WTC11 (cell line): ENCODE data around the gene ADAM33. TPM values are rescaled to one million over a fixed set of nuclear protein-coding genes. Genes with fewer than 3 reads are reported as not detected.

ENCODE experiments used
- ATAC-seq: fragments of 200-7000 bp; cut with Tn5 transposase; 2 replicates; pipeline ENCODE4 v1.10.0; 2021; ENCODE audit warnings: mild to moderate bottlenecking, moderate library complexity
- CTCF ChIA-PET: fragments of 300-600 bp; sonication (Branson Sonifier 250); formaldehyde crosslinking; loops from one replicate; lab custom pipeline; 2021; ENCODE audit warnings: antibody characterized with exemption; lab: Charles Lee
- POLR2A ChIA-PET: fragments of 350-600 bp; sonication (Branson Sonifier 250); formaldehyde crosslinking; loops from one replicate; lab custom pipeline; 2021; ENCODE audit warnings: antibody characterized with exemption; lab: Charles Lee
- DNase-seq: peaks from one replicate; pipeline ENCODE4 v3.0.0; 2021; ENCODE audit warnings: low spot score
- H3K27ac Mint-ChIP-seq: 2 replicates; pipeline ENCODE4 v1.8.0; 2021; ENCODE audit warnings: mixed read lengths
- H3K27me3 Mint-ChIP-seq: 2 replicates; pipeline ENCODE4 v1.8.0; 2021; ENCODE audit warnings: low read depth, mild to moderate bottlenecking, moderate library complexity, mixed read lengths
- H3K36me3 Mint-ChIP-seq: 2 replicates; pipeline ENCODE4 v1.8.0; 2021; ENCODE audit warnings: mixed read lengths
- H3K4me1 Mint-ChIP-seq: 2 replicates; pipeline ENCODE4 v1.8.0; 2022; ENCODE audit warnings: mixed read lengths
- H3K4me3 Mint-ChIP-seq: 2 replicates; pipeline ENCODE4 v1.8.0; 2021; ENCODE audit warnings: mild to moderate bottlenecking, moderate library complexity, mixed read lengths
- H3K9me3 Mint-ChIP-seq: 2 replicates; pipeline ENCODE4 v1.8.0; 2021; ENCODE audit warnings: mixed read lengths
- AFF4 ChIP-seq: sonication (generic); formaldehyde crosslinking; IDR thresholded peaks from 2 replicates; pipeline ENCODE4 v1.8.1; 2023; ENCODE audit warnings: mild to moderate bottlenecking, missing genetic modification reagents, borderline replicate concordance
- ATF1 ChIP-seq: sonication (generic); formaldehyde crosslinking; IDR thresholded peaks from 2 replicates; pipeline ENCODE4 v1.8.1; 2023; ENCODE audit warnings: mild to moderate bottlenecking, moderate library complexity, missing genetic modification reagents
- CBFB ChIP-seq: sonication (generic); formaldehyde crosslinking; IDR thresholded peaks from 2 replicates; pipeline ENCODE4 v1.8.1; 2022; ENCODE audit warnings: mild to moderate bottlenecking, low read depth, missing genetic modification reagents
- E2F5 ChIP-seq: sonication (generic); formaldehyde crosslinking; IDR thresholded peaks from 2 replicates; pipeline ENCODE4 v1.8.1; 2022; ENCODE audit warnings: mild to moderate bottlenecking, moderate library complexity, missing genetic modification reagents
- FOXJ3 ChIP-seq: sonication (generic); formaldehyde crosslinking; IDR thresholded peaks from 2 replicates; pipeline ENCODE4 v1.9.0; 2021; ENCODE audit warnings: missing genetic modification reagents, mild to moderate bottlenecking, borderline replicate concordance
- FOXK1 ChIP-seq: sonication (generic); formaldehyde crosslinking; IDR thresholded peaks from 2 replicates; pipeline ENCODE4 v1.8.0; 2022; ENCODE audit warnings: mild to moderate bottlenecking, moderate library complexity, missing genetic modification reagents
- FOXP1 ChIP-seq: sonication (generic); formaldehyde crosslinking; IDR thresholded peaks from 2 replicates; pipeline ENCODE4 v1.8.0; 2022; ENCODE audit warnings: missing genetic modification reagents, mild to moderate bottlenecking, moderate library complexity, borderline replicate concordance
- GABPB1 ChIP-seq: sonication (generic); formaldehyde crosslinking; IDR thresholded peaks from 2 replicates; pipeline ENCODE4 v1.8.1; 2023; ENCODE audit warnings: mild to moderate bottlenecking, missing genetic modification reagents
- JAZF1 ChIP-seq: fragments of 250-450 bp; sonication (Bioruptor Pico); IDR thresholded peaks from 2 replicates; pipeline ENCODE4 v1.9.0; 2021; ENCODE audit warnings: moderate library complexity, mild to moderate bottlenecking, inconsistent platforms
- NFE2L1 ChIP-seq: sonication (generic); formaldehyde crosslinking; IDR thresholded peaks from 2 replicates; pipeline ENCODE4 v1.8.1; 2023; ENCODE audit warnings: missing genetic modification reagents
- NR3C1 ChIP-seq: sonication (generic); formaldehyde crosslinking; conservative IDR thresholded peaks from 2 replicates; pipeline ENCODE4 v1.8.1; 2023; ENCODE audit warnings: low read depth, mild to moderate bottlenecking, missing genetic modification reagents
- RORB ChIP-seq: fragments of 250-450 bp; sonication (Bioruptor Pico); IDR thresholded peaks from 2 replicates; pipeline ENCODE4 v1.9.0; 2021; ENCODE audit warnings: mild to moderate bottlenecking
- SOX15 ChIP-seq: fragments of 250-450 bp; sonication (Bioruptor Pico); IDR thresholded peaks from 2 replicates; pipeline ENCODE4 v1.9.0; 2021; ENCODE audit warnings: mild to moderate bottlenecking
- USF1 ChIP-seq: sonication (generic); formaldehyde crosslinking; IDR thresholded peaks from 2 replicates; pipeline ENCODE4 v1.8.0; 2022; ENCODE audit warnings: mild to moderate bottlenecking, missing genetic modification reagents
- ZBTB43 ChIP-seq: sonication (generic); formaldehyde crosslinking; IDR thresholded peaks from 2 replicates; pipeline ENCODE4 v1.8.1; 2023; ENCODE audit warnings: mild to moderate bottlenecking, missing genetic modification reagents
- ZNF281 ChIP-seq: sonication (generic); formaldehyde crosslinking; IDR thresholded peaks from 2 replicates; pipeline ENCODE4 v1.8.0; 2023; ENCODE audit warnings: mild to moderate bottlenecking, missing genetic modification reagents
- ZNF317 ChIP-seq: sonication (generic); formaldehyde crosslinking; IDR thresholded peaks from 2 replicates; pipeline ENCODE4 v1.8.1; 2023; ENCODE audit warnings: low read depth, mild to moderate bottlenecking, moderate library complexity, missing genetic modification reagents, borderline replicate concordance
- total RNA-seq: library from RNA; stranded (reverse); gene quantifications from 3 replicates; pipeline ENCODE4 v1.2.3, GENCODE V29; 2021
- TF ChIP-seq, protein P1 (sequence below): sonication (generic); formaldehyde crosslinking; IDR thresholded peaks from 2 replicates; pipeline ENCODE4 v1.8.1; 2023; ENCODE audit warnings: mild to moderate bottlenecking, missing genetic modification reagents, moderate library complexity

Gene ADAM33
- total RNA-seq, 1 experiment from 2014 or later, result 5.3 TPM

- TF ChIP-seq ZBTB43 (CRISPR knock-in tag), result no peak
- no peak for TF ChIP-seq SOX15
- TF ChIP-seq USF1 (CRISPR knock-in tag), result no peak
- TF ChIP-seq FOXJ3, result no peak
- TF ChIP-seq AFF4 (CRISPR knock-in tag), result no peak
- TF ChIP-seq GABPB1 (CRISPR knock-in tag), result no peak
- TF ChIP-seq E2F5 (CRISPR knock-in tag), result no peak
- TF ChIP-seq FOXP1 (CRISPR knock-in tag), result no peak
These were observed 8.6 kb upstream of the ADAM33 start (continued) for GRCh38 chr20:3690413-3690812.

GRCh38 chr20:3689978-3690377 lies 8.2 kb upstream of the ADAM33 start:
- ATAC-seq (no peak), DNase-seq (no peak)
- Mint-ChIP-seq H3K9me3 (peaks cover 4% of the 10 kb centered on the region; the same call in 1 of the 2 replicates), H3K27ac (no peak overlapping the region), H3K4me3 (no peak overlapping the region), H3K27me3 (no peaks in the 10 kb centered on the region), H3K4me1 (peaks cover 15% of the 10 kb centered on the region), H3K36me3 (no peaks in the 10 kb centered on the region)
- CTCF ChIA-PET, result interaction anchor here (1.0 to 3.1 kb wide), 2 partner anchors 10 to 21 kb away, joined by 3 to 15 read pairs; no protein-coding TSS in a partner anchor
- POLR2A ChIA-PET, result no interaction called here
- no peak for TF ChIP-seq ATF1
- no peak for TF ChIP-seq JAZF1 (CRISPR knock-in tag)
- TF ChIP-seq ZNF281 (CRISPR knock-in tag), result no peak
- TF ChIP-seq NR3C1 (CRISPR knock-in tag), result no peak
- no peak for TF ChIP-seq AFF4 (CRISPR knock-in tag)
- no peak for TF ChIP-seq ZNF317 (CRISPR knock-in tag)
- no peak for TF ChIP-seq NFE2L1 (CRISPR knock-in tag)
- no peak for TF ChIP-seq RORB
- TF ChIP-seq GABPB1 (CRISPR knock-in tag), result no peak
- TF ChIP-seq FOXK1 (CRISPR knock-in tag), result no peak
- TF ChIP-seq CBFB (CRISPR knock-in tag), result no peak
- TF ChIP-seq, protein P1, sequence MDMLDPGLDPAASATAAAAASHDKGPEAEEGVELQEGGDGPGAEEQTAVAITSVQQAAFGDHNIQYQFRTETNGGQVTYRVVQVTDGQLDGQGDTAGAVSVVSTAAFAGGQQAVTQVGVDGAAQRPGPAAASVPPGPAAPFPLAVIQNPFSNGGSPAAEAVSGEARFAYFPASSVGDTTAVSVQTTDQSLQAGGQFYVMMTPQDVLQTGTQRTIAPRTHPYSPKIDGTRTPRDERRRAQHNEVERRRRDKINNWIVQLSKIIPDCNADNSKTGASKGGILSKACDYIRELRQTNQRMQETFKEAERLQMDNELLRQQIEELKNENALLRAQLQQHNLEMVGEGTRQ, result no peak
